Activated CD4-positive, alpha-beta T cell treated with anti-CD3 and anti-CD28 coated beads, Interleukin-2, amount 50 U/mL, for 24 hours (primary cell): ENCODE data around the gene TRIM34.
"Not testable (repeated sequence)": the region's sequence is repeated elsewhere in the genome, so short reads cannot be mapped to it uniquely, and the experiment has no call there.

Experiments used
- DNase-seq, 2 donors: peaks; one replicate each; pipeline ENCODE4 v3.0.0-alpha.2; 2020; ENCODE audit warnings: low read depth in 1 of 2, low spot score in 1 of 2

TRIM34 gene

GRCh38 chr11:5620651-5621521 lies 3.9 kb upstream of the TRIM34 start:
- no peak for DNase-seq

GRCh38 chr11:5621580-5621979 lies 3.2 kb upstream of the TRIM34 start:
- no peak for DNase-seq

GRCh38 chr11:5622802-5623201 lies 2.0 kb upstream of the TRIM34 start:
- no peak for DNase-seq

GRCh38 chr11:5625281-5625680 lies 480 bp downstream of the TRIM34 start:
- no peak for DNase-seq

- no peak for DNase-seq
Observed at GRCh38 chr11:5626196-5626595, 1.4 kb downstream of the TRIM34 start.

- no peak for DNase-seq
Observed at GRCh38 chr11:5631417-5631816, 6.6 kb downstream of the TRIM34 start.

GRCh38 chr11:5631969-5632635 lies 7.3 kb downstream of the TRIM34 start:
- DNase-seq: no peak

GRCh38 chr11:5639953-5640352 lies 15.2 kb downstream of the TRIM34 start:
- no peak for DNase-seq

- DNase-seq: no peak
Observed at GRCh38 chr11:5643585-5643984, 18.8 kb downstream of the TRIM34 start.

GRCh38 chr11:5646139-5646538 lies 21.3 kb downstream of the TRIM34 start:
- no peak for DNase-seq

- no peak for DNase-seq
Observed at GRCh38 chr11:5655474-5655873, 30.7 kb downstream of the TRIM34 start.

GRCh38 chr11:5656956-5657355 lies 32.2 kb downstream of the TRIM34 start:
- DNase-seq: not testable (repeated sequence)

GRCh38 chr11:5658318-5658717 lies 33.5 kb downstream of the TRIM34 start:
- DNase-seq: no peak

- no peak for DNase-seq
Observed at GRCh38 chr11:5663511-5663910, 38.7 kb downstream of the TRIM34 start.

- no peak for DNase-seq
Observed at GRCh38 chr11:5665051-5665570, 40.3 kb downstream of the TRIM34 start.

GRCh38 chr11:5665746-5666401 lies 41.1 kb downstream of the TRIM34 start:
- no peak for DNase-seq

GRCh38 chr11:5666402-5666793 lies 41.6 kb downstream of the TRIM34 start:
- DNase-seq: no peak

- DNase-seq: no peak
Observed at GRCh38 chr11:5671831-5672230, 47.0 kb downstream of the TRIM34 start.

GRCh38 chr11:5674391-5674790 lies 49.6 kb downstream of the TRIM34 start:
- DNase-seq: no peak

GRCh38 chr11:5679811-5680210 lies 55.0 kb downstream of the TRIM34 start:
- no peak for DNase-seq

GRCh38 chr11:5682890-5683441 lies 58.2 kb downstream of the TRIM34 start:
- DNase-seq: not testable (repeated sequence)
